ENCODE data around the gene CHIC2.
A peak's percentile ranks its signal among the peaks of the same experiment; 100 is the strongest.

The CHIC2 gene

DNA sequence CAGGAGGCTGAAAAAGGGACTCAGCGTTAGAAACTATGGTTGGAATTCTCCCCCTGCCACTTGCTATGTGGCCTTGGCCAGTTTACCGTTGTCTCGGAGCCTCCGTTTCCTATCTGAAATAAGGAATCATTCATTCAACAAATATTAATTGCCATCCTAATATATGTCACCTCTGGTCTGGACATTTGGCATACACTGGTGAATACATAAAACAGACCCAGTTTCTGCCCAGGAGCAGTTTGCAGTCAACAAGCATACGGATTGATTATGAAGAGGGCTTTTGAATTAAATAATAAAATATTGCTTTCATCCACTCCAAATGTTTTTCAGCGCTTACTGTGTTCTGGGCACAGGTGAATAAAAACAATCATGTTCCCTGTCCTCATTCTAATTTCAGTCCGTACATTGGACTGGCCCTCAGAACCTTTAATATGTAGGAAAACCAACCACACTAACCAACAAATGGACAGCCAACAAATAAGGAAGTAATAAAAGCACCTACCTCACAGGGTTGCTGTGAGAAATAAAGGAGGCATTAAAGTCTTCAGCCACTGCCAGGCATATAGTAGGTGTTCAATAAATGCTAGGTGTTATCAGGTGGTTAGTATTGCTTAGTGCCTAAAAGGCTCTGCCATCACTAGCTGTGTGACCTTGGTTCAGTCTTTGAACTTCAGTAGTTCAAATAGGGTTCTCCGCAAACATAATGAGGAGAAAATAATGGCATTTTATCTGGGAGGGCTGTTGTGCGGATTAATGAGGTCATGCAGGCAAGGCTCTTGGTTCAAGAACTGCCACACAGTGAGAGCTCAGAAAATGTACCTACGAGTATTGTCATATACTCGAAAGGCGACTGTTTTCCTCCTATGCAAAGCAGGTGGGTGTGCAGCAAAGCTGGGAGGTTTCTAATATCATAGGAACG lies 28.3 kb upstream of the CHIC2 start:
- DNase-seq = no peak

DNA sequence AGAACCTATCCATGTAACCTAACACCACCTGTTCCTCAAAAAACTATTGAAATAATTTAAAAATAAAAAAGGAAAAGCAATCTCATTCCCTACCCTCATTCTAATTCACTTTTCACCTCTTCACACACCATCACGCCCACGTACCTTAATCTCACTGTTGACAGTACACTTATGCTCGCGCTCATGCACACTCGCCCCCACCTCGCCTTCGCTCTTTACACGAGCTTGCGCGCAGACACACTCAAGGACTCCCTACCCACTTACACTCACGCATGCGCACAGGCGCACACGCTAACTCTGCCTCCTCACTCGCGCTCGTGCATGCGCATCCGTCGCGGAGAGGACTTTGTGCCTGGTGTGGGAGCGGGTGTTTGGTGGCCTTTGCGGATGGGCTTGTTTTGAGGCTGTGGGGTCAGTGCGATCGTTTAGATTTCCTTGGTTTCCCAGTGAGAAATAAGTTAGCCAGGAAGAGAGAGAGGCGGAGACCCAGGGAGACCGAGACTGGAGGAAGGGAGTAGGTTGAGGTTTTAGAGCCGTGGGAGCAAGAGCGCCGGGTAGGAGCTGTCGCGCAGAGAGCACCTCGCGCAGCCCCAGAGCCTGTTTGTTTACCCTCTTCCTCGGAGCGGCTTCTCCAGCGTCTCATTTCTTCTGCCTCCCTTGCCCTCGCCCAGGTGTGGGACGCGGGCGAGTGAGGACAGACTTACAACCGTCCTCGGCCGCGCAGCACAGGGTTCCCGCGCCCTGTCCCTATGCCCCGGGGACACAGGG lies 27.4 kb upstream of the CHIC2 start:
- peak; percentile 33 for DNase-seq

DNA sequence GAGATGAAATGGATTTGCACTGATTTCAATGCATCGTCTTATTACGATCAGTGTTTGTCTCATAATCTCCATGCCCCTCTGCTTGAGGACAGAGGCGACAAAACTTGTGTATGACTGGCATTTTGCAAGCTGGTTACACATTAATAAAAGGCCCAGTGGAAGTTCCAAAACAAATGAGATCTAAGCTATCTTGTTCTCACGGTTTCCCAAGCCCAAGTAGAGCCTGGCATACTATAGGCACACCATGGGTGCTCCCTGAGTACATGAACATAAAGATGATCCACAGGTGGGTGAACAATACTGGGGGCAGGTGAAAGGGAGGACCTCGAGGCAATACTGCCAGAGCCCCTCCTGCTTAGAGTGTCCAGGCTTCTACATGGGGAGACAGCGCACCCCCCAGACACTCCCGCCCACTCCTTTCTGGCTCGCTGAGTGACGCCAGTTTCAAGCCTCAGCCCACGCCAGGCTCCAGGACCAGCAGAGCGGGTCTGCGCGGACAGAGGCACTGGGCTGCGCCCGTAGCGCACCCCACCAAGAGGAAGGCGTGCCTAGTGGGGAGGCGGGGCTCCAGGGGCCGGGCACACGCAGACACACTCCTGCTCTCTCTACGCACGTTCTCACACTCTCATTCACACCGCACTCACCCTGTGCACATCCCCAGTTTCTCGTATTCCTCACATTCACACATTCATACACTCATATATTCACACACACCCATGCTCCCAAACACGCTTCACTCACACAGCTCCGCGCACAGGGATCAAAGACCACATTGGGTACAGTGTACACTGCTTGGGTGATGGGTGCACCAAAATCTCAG lies 26.6 kb upstream of the CHIC2 start:
- DNase-seq = no peak

DNA sequence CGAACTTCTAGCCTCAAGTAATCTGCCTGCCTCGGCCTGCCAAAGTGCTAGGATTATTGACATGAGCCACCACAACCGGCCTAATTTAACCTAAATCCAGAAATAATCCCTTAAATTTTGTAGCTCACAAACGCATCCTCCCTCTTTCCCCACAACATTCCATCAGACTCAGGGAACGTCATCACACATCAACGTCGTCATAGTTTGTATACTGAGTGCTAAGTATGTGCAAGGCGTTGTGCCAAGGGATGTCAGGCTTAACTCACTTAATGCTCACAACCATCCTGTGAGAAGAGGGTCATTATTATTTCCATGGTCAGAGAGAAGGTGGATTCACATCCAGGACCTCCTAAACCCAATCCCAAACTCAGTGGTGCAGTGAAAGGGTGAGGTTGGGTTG lies 26.0 kb upstream of the CHIC2 start:
- DNase-seq = no peak

DNA sequence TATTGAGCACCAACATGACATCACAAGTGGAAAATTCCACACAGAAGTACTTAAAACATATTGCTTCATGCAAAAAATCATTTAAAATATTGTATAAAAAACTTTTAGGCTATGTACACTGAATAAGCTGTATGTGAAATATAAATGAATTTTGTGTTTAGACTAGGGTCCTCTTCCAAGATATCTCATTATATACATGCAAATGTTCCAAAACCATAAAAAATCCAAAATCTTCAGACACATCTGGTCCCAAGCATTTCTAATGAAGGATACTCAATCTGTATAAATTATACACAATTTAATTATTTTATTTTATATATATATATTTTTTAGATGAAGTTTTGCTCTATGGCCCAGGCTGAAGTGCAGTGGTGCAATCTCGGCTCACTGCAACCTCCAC lies 25.5 kb upstream of the CHIC2 start:
- no peak for DNase-seq

DNA sequence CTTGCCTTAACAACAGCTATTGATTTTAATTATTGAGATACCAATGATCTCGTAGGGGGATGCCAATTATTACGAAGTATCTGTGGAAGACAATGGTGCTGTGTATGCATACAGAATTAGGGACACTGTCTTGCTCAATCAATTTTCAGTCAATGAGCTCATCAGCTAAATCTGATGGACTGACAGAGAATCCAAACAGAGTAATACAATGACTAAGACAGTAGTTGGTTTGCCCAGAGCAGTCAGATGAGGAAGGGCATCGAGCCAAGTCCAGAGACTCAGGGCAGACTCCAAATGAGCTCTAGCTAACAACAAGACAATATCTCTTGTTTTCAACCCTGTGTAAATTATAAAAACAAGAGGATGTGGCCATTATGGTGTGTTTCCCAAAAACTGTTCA lies 20.9 kb upstream of the CHIC2 start:
- DNase-seq = no peak

DNA sequence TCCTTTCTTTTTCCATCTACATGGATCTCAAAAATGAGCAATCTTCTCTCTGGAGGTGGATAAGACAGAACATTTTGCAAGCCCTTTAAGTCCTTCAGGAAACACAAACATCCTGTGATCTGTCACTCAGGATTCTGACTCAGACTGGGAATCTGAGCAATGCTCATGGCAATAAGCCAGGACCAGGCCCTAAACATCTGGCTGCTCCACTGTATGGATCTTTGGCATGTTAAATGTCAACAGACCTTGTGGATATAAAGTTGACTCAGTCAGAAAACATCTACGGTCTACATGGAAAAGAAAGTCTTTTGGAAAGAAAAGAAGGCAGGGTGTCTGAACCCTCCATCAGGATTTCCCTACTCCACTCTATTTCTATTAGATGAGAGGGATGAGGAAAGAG lies 17.8 kb upstream of the CHIC2 start:
- DNase-seq = no peak

DNA sequence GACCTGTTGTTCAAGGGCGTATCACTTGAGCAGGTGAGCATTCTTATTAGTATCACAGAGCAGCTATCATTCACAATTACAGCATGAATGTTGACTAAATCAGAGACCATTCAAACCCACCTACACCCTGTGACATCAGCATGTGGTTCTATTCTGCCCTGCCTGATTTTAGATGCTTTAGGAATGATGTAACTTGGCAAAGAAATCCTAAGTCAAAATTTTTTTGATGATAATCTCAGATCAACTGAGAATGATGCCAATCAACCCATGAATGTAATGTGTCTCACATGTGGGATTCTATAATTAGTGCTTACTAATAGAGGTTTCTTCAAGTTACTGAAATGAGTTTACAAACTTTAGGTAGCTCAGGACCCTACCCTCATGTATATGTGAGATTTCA lies 13.4 kb upstream of the CHIC2 start:
- no peak for DNase-seq

DNA sequence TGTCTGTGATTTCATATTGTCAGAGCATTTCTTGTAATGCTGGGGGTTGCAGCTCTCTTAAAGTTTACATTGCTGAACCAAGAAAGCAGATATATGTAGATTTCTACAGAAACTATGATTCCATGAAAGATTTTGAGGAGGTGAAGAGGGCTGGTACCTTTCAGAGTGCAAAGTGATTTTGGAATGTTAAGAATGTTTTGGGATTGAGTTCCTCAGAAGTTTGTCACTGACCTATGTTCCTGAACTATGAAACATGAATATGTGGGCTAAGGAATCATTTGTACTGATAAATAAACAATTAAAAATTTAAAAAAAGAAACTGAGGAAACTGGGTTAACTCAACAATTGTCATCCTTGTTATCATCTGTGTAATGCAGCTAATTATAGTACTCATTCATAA lies 12.3 kb upstream of the CHIC2 start:
- no peak for DNase-seq

DNA sequence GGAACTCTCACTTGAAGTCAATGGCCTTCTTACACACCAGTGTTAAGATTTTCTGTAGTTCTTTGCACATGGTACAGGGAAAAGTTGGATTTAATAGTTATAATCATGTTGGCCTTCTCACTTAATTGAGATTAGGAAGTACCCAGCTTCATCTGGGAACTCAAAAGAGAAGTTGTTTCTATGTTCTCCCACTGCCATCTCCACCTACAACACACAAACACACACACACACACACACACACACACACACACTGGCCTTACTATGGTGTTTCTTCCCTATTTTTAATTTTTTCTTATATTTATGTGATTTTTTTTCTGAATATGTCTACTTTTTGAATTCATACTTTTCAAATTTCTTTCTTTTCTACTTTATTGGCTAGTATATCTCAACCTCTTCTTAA lies 10.0 kb upstream of the CHIC2 start:
- DNase-seq = no peak

DNA sequence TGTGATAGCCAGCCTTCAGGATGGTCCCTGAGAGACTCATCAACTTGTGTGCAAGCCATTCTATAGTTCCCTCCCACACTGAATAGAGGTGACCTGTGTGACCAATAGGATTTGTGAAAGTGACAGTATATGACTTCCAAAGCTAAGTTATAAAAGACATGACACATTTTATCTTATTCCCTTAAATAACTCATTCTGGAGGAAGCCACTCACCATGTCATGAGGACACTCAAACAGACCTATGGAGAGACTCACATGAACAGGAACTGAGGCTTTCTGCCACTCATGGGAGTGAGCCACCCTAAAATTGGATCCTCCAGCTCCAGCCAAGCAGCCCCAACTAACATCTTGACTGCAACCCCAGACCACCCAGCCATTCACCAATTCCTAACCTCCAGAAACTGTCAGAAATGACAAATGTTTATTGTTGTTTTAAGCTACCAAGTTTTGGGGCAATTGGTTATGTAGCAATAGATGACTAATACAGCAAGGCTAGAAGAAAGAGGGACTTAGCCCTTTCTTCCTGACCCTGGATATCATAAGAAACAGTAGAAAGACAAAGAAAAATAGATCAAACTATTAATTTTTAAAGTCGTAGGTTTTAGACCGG lies 9.0 kb upstream of the CHIC2 start:
- no peak for DNase-seq

DNA sequence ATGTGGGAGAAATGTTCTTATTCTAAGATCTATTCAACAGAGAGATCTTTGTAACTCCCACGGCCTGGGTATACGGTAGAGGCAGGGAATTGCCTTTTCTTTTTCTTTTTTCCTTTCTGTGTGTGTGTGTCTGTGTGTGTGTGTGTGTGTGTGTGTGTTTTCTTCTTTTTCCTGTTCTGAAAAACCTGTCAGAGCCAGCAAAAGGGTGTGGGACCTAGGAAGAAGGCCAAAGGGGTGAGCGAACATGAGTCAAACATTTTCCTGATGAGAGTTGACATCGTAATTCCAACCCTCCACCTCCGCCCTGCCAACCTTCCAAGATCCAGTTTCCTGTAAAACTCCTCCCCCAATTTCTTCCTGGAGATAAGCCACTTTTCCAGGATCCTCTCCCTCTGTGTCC lies 2.8 kb upstream of the CHIC2 start:
- no peak for DNase-seq

DNA sequence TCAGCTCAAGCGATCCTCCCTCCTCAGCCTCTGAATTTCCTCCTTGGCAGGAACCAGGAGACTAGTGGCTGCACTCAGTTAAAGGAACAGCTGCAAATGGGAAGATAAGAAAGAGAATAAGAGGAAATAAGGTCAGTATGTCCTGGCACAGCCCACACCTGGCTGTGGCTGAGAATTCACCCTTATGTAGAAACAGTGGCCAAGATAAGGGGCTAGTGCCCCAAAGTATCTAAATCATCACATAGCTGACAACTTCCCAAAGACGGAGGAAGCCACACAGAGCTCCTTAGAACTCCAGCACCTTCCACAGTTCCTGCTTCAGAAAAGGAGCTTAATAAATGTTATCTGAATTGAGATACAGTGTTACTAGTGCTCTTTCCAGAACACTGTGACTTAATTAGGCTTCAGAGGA lies 2.3 kb upstream of the CHIC2 start:
- DNase-seq = no peak

DNA sequence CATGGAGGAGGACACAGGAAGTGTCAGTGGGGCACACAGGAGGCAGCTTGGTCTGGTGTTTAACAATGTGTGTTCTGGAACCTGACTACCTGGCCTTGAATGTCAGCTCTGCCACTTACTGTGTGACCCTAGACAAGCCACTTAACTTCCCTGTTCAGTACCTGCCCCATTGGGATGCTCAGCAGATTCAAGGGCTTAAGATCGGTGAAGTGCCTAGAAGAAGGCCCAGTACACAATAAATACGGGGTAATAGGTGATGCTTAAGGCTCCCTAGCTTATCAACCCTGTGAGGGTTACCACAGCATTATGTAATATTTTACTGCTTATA lies 1.6 kb upstream of the CHIC2 start:
- DNase-seq = no peak

DNA sequence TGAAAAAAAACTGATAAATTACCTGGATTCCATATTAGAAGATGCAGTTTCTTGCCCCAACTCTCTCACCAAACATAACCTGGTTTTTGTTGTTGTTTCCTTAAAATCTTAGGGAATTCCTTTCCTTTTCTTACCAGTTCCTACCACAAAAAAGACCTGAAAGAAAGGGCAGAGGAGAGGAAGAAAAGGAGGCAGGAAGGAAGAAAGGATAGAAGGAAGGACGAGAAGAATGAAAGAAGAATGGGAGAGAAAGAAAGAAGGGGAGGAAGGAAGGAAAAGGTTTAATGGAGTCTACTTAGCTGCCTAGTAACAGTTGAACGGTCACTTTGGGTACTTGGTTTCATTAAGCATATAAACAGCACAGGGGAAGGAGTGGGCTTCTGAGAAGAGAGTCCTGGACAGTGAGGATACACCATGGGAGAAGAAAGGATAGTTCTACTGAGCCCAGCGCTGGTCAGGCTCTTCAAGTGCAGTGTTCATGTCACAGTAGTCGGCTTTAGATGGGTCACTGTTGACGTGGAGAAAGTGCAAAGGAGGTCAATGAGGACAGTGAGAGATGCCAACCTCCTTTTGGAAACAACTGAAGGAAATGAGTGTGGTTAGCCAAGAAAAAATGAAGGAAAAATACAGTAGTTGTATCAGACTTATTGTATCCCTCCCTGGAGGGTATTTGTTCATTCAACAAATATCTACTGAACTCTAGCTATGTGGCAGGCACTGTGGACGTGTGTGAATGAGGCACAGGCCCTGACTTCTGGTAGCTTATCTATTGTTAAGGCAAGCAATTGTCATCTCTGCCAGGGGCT lies 1.1 kb upstream of the CHIC2 start:
- DNase-seq = no peak

DNA sequence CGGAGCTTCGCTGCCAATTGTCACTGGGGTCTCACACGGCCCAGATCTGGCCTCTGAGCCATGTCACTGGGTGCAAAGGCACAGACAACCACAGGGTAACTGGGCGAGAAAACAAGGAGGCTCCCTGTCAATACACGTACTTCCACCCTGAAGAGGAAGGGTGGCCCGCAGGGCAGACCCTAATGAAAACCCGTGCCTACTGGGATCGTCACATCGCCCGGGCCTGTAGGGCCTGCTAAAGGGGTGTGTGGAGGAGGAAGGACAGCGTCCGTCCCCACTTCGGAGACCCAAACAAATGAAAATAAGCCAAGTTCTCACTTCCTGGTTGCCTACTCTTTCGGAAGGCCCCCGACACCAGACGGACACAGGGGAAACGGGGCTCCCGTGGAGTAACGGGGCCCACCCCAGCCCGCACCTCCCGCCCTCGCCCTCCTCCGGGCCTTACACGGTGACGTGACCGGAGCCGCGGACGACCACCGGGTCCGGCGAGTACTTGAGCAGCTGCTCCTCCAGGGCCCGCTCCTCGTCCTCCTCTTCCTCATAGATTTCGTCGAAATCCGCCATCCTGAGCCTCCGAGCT lies 578 bp downstream of the CHIC2 start:
- DNase-seq = no peak

DNA sequence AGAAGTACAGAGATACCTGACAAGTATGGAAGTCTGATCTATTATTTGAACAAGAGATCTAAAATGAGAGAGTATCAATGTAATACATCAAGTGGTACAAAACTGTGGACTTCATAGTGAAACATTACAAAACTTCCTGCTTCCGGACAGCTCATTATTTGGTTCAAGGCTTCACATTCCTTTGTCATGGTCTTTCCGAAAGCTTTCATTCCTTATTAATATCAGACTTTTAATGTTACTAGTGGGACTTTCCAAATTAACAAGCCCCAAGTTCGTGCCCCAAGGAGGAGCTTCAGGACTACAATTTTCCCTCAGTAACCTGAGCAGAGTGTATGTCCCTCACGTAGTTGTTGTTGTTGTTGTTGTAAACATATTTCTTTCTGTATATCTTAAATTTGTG lies 1.2 kb downstream of the CHIC2 start:
- no peak for DNase-seq

DNA sequence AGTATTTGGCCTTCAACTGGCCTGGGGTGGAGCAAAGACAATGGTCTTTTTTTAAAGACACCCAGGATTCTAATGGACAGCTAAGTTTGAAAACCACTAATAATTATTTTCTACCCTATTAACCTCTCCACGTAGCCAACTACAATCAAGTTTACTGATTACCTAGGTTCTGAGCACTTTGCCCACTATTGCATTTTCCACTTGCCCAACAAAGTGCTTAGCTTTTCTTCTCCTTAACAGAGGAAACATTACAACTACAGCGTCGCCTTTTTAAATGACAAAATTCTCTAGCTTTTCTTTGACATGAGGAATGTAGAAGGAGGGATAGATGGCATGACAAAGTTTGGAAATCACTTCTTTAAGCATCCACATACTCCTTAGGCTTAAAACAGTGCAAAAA lies 2.0 kb downstream of the CHIC2 start:
- no peak for DNase-seq

DNA sequence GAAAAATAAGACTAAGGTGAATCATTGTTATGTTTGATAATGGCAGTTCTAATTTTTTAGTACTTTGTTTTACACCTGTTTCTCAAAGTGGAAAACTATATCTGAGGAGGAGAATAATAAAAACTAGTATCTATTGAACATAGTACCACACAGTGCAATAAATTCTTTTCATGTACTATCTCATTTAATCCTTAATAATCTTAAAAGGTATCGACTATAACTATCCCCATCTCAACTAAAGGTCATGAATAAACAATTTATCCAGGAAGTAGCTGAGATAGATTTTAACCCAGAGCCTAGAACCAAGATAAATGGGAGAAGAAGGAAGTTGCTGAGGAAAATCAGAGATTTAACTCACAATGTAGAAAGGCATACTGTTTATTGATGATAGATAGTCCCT lies 2.5 kb downstream of the CHIC2 start:
- DNase-seq = no peak

DNA sequence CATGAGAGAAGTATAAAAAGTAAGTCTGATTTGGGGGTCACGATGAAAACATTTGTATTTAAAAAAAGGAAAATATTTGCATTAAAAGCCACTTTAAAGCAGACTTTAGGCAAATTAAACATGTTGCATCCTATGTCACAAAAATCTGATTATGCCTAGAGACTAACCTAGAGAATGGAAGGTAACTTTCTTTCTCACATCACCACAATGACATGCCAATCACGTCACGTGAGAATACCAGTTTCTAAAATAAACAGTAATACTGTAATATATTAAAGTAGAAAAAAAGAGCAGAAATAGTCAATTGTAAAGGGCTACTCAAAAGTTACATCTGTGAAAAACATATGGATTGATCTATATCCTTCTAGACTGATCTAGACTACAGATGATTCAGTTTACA lies 3.3 kb downstream of the CHIC2 start:
- no peak for DNase-seq

DNA sequence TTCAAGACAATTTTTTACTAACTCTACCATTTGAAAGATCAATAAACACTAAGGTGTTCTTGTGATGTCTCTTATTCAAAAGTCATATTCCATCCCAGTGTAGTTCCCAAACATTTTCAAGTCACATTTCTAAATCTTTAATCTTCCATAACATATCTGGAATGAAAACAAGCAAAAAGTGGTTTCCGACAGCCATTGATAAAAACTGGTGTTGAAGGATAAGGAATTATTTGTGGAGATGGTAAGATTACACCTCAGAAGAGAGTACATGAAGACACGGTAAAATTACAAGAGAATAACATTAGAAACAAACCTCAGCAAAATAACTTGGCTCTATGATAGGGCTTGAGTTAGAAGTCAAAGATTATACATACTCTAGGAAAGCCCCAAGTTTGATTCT lies 4.3 kb downstream of the CHIC2 start:
- no peak for DNase-seq

DNA sequence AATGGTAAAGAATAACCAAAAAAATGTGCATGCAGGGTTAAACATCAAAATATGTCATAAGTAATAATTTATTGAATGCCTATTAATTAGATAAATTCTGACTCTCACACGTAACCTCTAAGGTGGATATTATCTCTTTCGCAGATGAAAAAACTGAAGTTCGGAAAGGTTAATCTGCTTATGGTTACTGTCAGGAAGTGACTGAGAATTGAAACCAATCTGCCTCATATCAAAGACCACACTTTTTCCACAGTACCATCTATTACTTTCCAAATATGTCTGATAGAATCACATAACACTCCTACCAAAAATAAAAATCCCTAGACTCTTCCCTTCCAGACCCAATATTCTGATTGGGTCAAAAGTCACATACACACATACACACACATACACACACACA lies 6.2 kb downstream of the CHIC2 start:
- DNase-seq = no peak

All from NCI-H1436 treated with DMSO at 0.1 percent for 48 hours (cell line).